GM18507 (cell line): ENCODE measurements around the gene RNF44.

Experiments
- DNase-seq: peaks from one replicate; pipeline ENCODE4 v3.0.0; 2011; ENCODE audit warnings: low read depth; ENCODE audit not compliant: insufficient read length; ENCODE audit errors: extremely low spot score
- FAIRE-seq: peaks from 2 replicates; lab custom pipeline; 2011; peaks lifted over from hg19 to GRCh38; lab: Jason Lieb, UNC

The RNF44 gene

GRCh38 chr5:176525677-176526076, 11.5 kb downstream of the RNF44 start:
- DNase-seq (no peak), FAIRE-seq (no peak)

DNA sequence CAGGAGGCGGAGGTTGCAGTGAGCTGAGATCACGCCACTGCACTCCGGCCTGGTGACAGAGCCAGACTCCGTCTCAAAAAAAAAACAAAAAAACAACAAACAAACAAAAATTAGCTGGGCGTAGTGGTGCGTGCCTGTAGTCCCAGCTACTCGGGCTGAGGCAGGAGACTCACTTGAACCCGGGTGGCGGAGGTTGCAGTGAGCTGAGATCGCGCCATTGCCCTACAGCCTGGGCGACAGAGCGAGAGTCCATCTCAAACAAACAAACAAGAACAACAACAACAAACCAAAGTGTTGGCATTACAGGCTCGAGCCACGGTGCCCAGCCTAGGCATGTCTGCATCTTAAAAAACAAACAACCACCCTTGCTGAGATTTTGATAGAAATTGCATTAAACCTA, 12.2 kb downstream of the RNF44 start:
- no peak for DNase-seq
- FAIRE-seq, result no peak

DNA sequence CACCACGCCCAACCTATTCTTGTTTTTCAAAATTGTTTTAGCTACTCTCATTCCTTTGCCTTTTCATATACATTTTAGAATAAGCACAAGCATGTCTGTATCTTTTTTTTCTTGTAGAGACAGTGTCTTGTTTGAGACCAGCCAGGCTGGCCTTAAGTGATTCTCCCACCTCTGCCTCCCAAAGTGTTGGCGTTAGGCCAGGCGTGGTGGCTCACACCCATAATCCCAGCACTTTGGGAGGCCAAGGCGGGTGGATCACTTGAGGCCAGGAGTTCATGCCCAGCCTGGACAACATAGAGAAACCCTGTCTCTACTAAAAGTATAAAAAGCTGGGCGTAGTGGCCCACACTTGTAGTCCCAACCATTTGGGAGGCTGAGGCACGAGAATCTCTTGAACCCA, 13.1 kb downstream of the RNF44 start:
- DNase-seq (no peak), FAIRE-seq (no peak)

GRCh38 chr5:176521699-176522263, 15.4 kb downstream of the RNF44 start:
- DNase-seq (no peak), FAIRE-seq (no peak)

GRCh38 chr5:176521286-176521685, 15.9 kb downstream of the RNF44 start:
- DNase-seq (no peak), FAIRE-seq (no peak)

DNA sequence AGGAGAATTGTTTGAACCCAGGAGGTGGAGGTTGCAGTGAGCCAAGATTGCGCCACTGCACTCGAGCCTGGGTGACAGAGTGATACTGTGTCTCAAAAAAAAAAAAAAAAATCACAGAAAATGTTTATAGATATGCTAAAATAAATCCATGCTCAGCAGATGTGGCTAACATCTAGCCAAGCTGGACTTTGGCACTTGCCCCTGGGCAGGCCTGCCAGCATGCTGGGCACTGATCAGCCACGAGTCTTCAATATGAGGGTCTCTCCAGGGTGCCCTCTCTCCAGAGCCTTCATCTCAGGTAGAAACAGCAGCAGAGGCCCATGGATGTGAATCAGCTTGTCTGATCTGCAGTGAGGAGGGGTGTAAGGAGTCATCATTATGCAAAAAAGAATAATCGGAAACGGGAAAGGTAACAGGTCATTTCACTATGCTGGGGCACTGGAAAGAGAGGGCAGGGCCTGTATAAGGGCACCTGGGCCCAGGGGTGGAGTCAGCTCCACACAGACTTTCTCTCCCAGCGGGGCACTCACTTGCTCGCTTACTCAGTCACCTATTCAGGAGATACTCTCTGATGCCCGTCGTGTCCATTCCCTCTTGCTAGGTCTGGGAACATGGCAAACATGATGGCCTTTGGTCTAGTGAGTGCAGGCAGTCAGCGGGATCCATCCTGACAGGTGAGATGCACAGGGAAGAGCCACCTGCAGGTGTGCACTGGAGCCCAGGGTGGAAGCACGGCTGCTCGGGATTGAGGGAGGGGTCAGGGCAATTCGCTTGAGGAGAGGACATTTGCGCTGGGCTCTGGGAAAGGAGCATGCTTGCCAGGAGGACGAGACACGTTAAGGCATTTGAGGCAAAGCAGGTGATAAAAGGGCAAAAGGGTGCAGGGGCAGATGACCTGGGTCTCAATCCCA, 17.1 kb downstream of the RNF44 start:
- DNase-seq (no peak), FAIRE-seq (no peak)

DNA sequence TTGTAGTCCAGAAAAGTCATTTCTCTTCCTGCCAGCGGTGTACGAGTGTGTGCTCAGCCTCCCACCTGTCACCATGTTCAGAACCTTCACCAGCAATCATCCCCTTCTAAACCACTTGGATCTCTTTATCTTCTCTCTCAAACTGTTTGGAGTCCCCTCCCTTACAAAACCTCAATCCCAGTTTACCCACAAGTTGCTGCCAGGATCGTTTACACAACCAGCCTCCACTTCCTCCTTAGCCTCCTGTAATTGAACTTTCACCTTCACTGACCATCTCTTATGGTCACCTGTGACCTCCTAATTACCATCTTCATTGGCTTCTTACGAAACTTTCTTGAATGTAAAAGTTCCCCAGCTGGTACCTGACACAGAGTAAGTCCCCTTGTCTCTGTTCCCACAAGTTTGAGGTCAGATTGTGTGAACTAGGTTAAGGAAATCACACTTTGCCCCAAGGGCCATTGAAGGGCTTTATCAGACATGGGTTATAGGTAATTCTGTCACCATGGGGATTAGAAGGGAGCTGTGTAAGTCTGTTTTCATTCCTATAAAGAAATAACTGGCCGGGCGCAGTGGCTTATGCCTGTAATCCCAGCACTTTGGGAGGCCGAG, 20.0 kb downstream of the RNF44 start:
- FAIRE-seq (no peak), DNase-seq (no peak)

DNA sequence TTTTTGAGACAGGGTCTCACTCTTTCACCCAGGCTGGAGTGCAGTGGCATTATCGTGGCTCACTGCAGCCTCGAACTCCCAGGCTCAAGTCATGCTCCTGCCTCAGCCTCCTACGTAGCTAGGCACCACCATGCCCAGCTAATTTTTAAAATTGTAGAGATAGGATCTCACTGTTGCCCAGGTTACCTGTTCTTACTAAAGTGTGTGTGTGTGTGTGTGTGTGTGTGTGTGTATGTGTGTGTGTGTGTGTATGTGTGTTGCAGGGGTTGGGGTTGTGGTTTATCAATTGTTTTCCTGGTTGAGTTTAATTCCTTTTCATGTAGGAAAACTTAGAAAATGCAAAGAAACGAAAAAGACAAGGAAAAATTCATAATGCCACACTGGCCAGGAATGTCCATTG, 21.8 kb downstream of the RNF44 start:
- no peak for FAIRE-seq
- DNase-seq, result no peak

DNA sequence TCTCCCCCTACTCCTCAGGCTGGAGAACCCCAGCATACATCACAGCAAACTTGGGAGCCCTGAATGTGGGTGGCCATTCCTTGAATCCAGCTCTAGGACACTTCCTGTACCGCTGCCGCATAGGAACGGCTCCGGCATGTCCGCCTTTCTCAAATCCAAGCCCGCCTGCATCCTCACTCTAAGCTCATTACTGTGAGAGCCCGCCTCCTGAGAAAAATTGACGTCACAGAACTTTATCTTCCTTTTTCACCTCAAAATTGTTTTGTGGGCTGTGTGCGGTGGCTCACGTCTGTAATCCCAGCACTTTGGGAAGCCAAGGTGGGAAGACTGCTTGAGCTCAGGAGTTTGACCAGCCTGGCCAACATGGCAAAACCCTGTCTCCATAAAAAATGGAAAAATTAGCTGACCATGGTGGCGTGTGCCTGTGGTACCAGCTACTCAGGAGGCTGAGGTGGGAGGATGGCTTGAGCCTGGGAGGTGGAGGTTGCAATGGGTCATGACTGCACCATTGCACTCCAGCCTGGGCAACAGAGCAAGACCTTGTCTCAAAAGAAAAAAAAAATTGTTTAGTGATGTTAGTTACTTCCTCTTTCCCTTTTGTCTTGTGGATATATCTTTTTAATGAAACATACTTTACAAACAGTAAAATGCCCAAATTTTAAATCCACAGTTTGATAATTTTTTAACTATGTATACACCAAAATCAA, 22.8 kb downstream of the RNF44 start:
- FAIRE-seq (peak; percentile 49), DNase-seq (no peak)

- DNase-seq (no peak), FAIRE-seq (no peak)
Observed at GRCh38 chr5:176513788-176514187, 23.4 kb downstream of the RNF44 start.

DNA sequence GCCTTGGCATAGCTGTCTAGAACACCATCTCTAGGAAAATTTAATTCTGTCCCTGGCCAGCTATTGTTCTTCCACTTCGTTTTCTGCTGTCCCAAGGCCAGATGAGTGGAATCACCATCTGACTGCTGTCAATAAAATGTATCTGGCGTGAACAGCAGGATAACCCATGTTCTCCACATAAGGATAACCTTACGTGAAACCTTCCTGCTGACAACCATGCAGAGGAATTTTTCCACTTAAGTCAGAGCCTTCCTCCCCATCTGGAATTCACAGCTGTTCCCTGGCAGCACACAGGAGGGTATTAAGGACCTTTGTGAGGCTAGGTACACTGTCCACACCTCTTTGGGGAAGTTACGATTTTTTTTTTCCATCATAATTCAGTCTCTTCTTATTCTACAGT, 28.6 kb downstream of the RNF44 start:
- DNase-seq (no peak), FAIRE-seq (no peak)

- FAIRE-seq, result no peak
- DNase-seq, result no peak
Observed at GRCh38 chr5:176507911-176508310, 29.3 kb downstream of the RNF44 start.

DNA sequence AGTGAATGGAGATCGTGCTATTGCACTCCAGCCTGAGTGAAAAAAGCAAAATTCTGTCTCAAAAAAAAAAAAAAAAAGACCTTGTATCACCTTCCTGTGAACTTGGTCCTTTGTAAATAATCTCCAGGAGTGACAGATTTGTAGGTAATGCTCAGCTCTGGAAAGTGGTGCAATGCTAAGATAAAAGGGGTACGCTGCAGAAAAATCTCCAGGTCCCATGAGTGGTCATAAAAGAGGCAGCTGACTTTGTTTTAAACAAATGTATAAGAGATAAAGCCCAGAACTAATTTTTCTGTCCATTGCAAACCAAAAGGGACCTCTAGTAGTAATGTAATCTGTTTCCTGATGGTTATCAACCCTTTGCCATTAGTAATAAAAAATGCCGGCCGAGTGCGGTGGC, 33.7 kb downstream of the RNF44 start:
- DNase-seq (no peak), FAIRE-seq (no peak)

DNA sequence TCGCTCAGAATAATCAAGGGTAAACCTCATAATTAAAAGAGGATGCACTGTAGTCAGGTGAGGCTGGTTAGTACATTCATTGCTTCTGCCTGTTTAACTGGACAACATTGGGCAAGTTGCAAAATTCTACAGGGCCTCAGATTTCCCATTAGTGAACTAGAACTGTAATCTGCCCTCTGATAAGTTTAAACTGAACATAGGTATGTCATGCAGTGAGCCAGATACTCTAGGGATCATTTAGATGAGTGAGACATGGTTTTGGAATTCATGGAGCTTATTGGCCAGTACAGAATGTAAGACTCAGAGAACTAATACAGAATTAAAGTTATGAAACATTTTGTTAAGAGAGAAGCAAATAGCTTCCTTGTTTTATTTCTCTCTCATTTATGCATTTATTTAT, 35.9 kb downstream of the RNF44 start:
- FAIRE-seq (no peak), DNase-seq (no peak)

DNA sequence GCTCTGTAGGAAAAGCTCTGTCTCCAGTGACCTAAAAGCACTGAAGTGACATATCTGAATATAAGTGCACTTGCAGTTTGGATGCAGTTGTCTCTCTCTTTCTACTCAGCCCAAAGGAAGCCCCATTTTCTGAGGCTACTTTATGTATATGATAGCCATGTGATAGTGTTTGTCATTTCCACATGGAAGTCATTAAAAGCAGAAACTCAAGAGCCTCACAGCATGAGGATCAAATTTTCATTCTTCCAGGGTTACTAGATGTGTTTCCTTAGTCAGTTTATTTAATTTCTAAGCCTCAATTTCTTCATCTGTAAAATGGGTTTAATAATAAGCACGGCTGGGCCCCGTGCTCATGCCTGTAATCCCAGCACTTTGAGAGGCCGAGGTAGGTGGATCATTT, 36.7 kb downstream of the RNF44 start:
- DNase-seq (no peak), FAIRE-seq (no peak)

GRCh38 chr5:176499273-176499672, 37.9 kb downstream of the RNF44 start:
- FAIRE-seq, result no peak
- no peak for DNase-seq

- no peak for DNase-seq
- no peak for FAIRE-seq
Observed at GRCh38 chr5:176497852-176498251, 39.4 kb downstream of the RNF44 start.

GRCh38 chr5:176492431-176492830, 44.8 kb downstream of the RNF44 start:
- FAIRE-seq, result no peak

GRCh38 chr5:176491901-176492300, 45.3 kb downstream of the RNF44 start:
- FAIRE-seq (no peak), DNase-seq (no peak)

More at GRCh38 chr5:176492431-176492830, 44.8 kb downstream of the RNF44 start:
- DNase-seq, result no peak

GRCh38 chr5:176491101-176491502, 46.1 kb downstream of the RNF44 start:
- DNase-seq (no peak), FAIRE-seq (no peak)
